Loucy (cell line): ENCODE data around the gene FHIP1A.

Experiments used
- H2AFZ ChIP-seq: fragments of 200-600 bp; sonication (generic); 2 replicates; pipeline ENCODE4 v1.6.0; 2016; ENCODE audit warnings: antibody characterized with exemption, mild to moderate bottlenecking, low read length, moderate library complexity
- H3F3A ChIP-seq: fragments of 200-600 bp; 2 replicates; pipeline ENCODE4 v1.6.0; 2016; ENCODE audit warnings: antibody characterized with exemption, low read depth, mild to moderate bottlenecking
- H3K27me3 ChIP-seq: fragments of 200-600 bp; sonication (generic); 2 replicates; pipeline ENCODE4 v1.6.1; 2014; ENCODE audit warnings: low read length, mild to moderate bottlenecking; ENCODE audit not compliant: insufficient read depth, poor library complexity, severe bottlenecking
- H3K36me3 ChIP-seq: fragments of 200-600 bp; sonication (generic); 2 replicates; pipeline ENCODE4 v1.6.1; 2016; ENCODE audit warnings: low read length; ENCODE audit not compliant: insufficient read depth
- H3K4me1 ChIP-seq: fragments of 200-600 bp; sonication (generic); 2 replicates; pipeline ENCODE4 v1.5.1; 2014; ENCODE audit warnings: low read length, mild to moderate bottlenecking; ENCODE audit not compliant: insufficient read depth, poor library complexity, severe bottlenecking
- H3K4me2 ChIP-seq: fragments of 200-600 bp; sonication (generic); 2 replicates; pipeline ENCODE4 v1.6.0; 2014; ENCODE audit warnings: antibody characterized with exemption, low read length, low read depth, mild to moderate bottlenecking; ENCODE audit not compliant: poor library complexity, severe bottlenecking
- H3K4me3 ChIP-seq: fragments of 200-600 bp; sonication (generic); 2 replicates; pipeline ENCODE4 v1.5.1; 2014; ENCODE audit warnings: low read length, mild to moderate bottlenecking, mixed read lengths; ENCODE audit not compliant: poor library complexity, severe bottlenecking
- H3K79me2 ChIP-seq: fragments of 200-600 bp; sonication (generic); 2 replicates; pipeline ENCODE4 v1.6.1; 2014; ENCODE audit warnings: low read length; ENCODE audit not compliant: insufficient read depth
- H3K9ac ChIP-seq: fragments of 200-600 bp; sonication (generic); 2 replicates; pipeline ENCODE4 v1.6.0; 2014; ENCODE audit warnings: mild to moderate bottlenecking, low read depth, low read length, moderate library complexity; ENCODE audit not compliant: poor library complexity, severe bottlenecking
- H3K9me2 ChIP-seq: fragments of 200-600 bp; sonication (generic); replicated peaks from 2 replicates; pipeline ENCODE4 v1.6.1; 2016; ENCODE audit warnings: low read depth, low read length, mixed read lengths
- H3K9me3 ChIP-seq: fragments of 200-600 bp; sonication (generic); 2 replicates; pipeline ENCODE4 v1.6.1; 2014; ENCODE audit warnings: mild to moderate bottlenecking, antibody characterized with exemption, low read length, low read depth; ENCODE audit not compliant: insufficient read depth
- H4K20me1 ChIP-seq: fragments of 200-600 bp; sonication (generic); 2 replicates; pipeline ENCODE4 v1.6.0; 2014; ENCODE audit warnings: antibody characterized with exemption, low read length, mild to moderate bottlenecking; ENCODE audit not compliant: insufficient read depth, poor library complexity, severe bottlenecking
- CTCF ChIP-seq: fragments of 200-600 bp; sonication (generic); conservative IDR thresholded peaks from 2 replicates; pipeline ENCODE4 v1.5.1; 2014; ENCODE audit warnings: mild to moderate bottlenecking, antibody characterized with exemption, low read length
- EZH2phosphoT487 ChIP-seq: fragments of 200-600 bp; IDR thresholded peaks from 2 replicates; pipeline ENCODE4 v1.6.1; 2018; ENCODE audit warnings: antibody characterized with exemption, mild to moderate bottlenecking, moderate library complexity, borderline replicate concordance

The FHIP1A gene

GRCh38 chr4:151409470-151410313 lies 716 bp downstream of the FHIP1A start:
- Histone ChIP-seq H3K9ac (no peak overlapping the region), H3K36me3 (no peaks in the 10 kb centered on the region), H3K4me2 (peak overlapping the region; percentile 44), H3K9me3 (no peaks in the 10 kb centered on the region), H3K79me2 (no peaks in the 10 kb centered on the region), H3K4me3 (peak overlapping the region; percentile 38), H4K20me1 (no peaks in the 10 kb centered on the region), H3K27me3 (peaks cover 24% of the 10 kb centered on the region), H3K4me1 (no peaks in the 10 kb centered on the region), H3K9me2 (no peaks in the 10 kb centered on the region), H2AFZ (no peak overlapping the region), H3F3A (no peaks in the 10 kb centered on the region)
- no peak for TF ChIP-seq EZH2phosphoT487

- Histone ChIP-seq H3K36me3 (no peaks in the 10 kb centered on the region), H4K20me1 (no peaks in the 10 kb centered on the region), H2AFZ (no peak overlapping the region), H3F3A (no peaks in the 10 kb centered on the region), H3K27me3 (no peaks in the 10 kb centered on the region), H3K9me2 (no peaks in the 10 kb centered on the region), H3K4me1 (no peaks in the 10 kb centered on the region), H3K4me2 (no peak overlapping the region), H3K9me3 (no peaks in the 10 kb centered on the region), H3K9ac (no peak overlapping the region), H3K4me3 (no peak overlapping the region), H3K79me2 (no peaks in the 10 kb centered on the region)
- TF ChIP-seq CTCF: no peak
- TF ChIP-seq EZH2phosphoT487: no peak
Measured at GRCh38 chr4:151415978-151416377, 7.0 kb downstream of the FHIP1A start.

- Histone ChIP-seq H3K27me3 (no peaks in the 10 kb centered on the region), H3K79me2 (no peaks in the 10 kb centered on the region), H2AFZ (no peak overlapping the region), H4K20me1 (no peaks in the 10 kb centered on the region), H3K4me2 (no peak overlapping the region), H3F3A (no peaks in the 10 kb centered on the region), H3K9ac (no peak overlapping the region), H3K9me3 (no peaks in the 10 kb centered on the region), H3K4me1 (no peaks in the 10 kb centered on the region), H3K4me3 (no peak overlapping the region), H3K9me2 (no peaks in the 10 kb centered on the region), H3K36me3 (no peaks in the 10 kb centered on the region)
- TF ChIP-seq EZH2phosphoT487 (no peak), CTCF (no peak)
Measured at GRCh38 chr4:151417164-151417571, 8.2 kb downstream of the FHIP1A start.
